ENCODE results near the gene BRPF1. TPM values are rescaled to one million over a fixed set of nuclear protein-coding genes. Genes with fewer than 3 reads are reported as not detected.

Gene BRPF1
- polyA plus RNA-seq, 1 of the 3 experiments (the other 2 are of a cell fraction): 13.0 TPM

DNA sequence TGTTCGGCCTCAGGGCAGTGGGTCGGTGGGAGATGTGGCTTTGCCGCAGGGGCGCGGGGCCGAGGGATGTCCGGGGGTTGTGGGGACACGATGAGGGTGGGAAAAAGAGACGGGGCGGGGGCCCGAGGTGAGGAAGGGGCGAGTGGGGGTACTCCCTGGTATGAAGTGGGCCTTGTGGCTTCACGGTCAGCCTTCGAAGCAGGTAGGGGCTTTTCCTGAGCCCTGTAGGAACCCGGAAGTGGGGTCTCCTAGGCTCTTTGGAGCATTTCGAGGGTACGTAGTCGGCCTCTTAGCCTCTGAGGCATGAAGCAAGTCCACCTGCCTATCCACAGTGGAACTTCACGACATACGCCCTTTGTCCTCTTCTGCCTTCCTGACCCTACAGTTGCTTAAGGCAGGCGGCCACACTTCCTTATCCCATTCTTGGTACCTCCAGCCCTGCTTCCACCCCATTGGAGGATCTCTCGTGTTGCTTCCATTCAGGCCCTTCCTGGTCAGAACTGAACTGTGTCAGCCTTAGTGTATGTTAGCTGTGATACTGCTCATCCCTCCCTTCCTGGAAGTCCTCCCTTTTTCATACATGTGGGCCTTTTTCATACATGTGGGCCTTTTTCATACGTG lies 61.7 kb downstream of the BRPF1 start:
- DNase-seq: peak; percentile 35
- CTCF ChIA-PET: interaction anchor here (0.6 to 1.6 kb wide), 3 partner anchors 15 to 536 kb away, joined by 3 to 6 read pairs (median 3); partner anchors contain the start of gene CRELD1
- TF ChIP-seq, protein P1, sequence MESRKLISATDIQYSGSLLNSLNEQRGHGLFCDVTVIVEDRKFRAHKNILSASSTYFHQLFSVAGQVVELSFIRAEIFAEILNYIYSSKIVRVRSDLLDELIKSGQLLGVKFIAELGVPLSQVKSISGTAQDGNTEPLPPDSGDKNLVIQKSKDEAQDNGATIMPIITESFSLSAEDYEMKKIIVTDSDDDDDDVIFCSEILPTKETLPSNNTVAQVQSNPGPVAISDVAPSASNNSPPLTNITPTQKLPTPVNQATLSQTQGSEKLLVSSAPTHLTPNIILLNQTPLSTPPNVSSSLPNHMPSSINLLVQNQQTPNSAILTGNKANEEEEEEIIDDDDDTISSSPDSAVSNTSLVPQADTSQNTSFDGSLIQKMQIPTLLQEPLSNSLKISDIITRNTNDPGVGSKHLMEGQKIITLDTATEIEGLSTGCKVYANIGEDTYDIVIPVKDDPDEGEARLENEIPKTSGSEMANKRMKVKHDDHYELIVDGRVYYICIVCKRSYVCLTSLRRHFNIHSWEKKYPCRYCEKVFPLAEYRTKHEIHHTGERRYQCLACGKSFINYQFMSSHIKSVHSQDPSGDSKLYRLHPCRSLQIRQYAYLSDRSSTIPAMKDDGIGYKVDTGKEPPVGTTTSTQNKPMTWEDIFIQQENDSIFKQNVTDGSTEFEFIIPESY (IDR thresholded peaks at IDR 0.05; ENCODE audit: borderline replicate concordance, low read depth): no peak
- TF ChIP-seq CHD2 (IDR thresholded peaks at IDR 0.05; ENCODE audit: low read length, partially characterized antibody): no peak
- TF ChIP-seq, protein P2, sequence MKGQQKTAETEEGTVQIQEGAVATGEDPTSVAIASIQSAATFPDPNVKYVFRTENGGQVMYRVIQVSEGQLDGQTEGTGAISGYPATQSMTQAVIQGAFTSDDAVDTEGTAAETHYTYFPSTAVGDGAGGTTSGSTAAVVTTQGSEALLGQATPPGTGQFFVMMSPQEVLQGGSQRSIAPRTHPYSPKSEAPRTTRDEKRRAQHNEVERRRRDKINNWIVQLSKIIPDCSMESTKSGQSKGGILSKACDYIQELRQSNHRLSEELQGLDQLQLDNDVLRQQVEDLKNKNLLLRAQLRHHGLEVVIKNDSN (IDR thresholded peaks at IDR 0.05; ENCODE audit: borderline replicate concordance, low read depth): no peak
- TF ChIP-seq FOSL2 (IDR thresholded peaks at IDR 0.05; ENCODE audit: borderline replicate concordance, low read depth): no peak
- no peak for TF ChIP-seq POLR2AphosphoS5 (IDR thresholded peaks at IDR 0.05; ENCODE audit: low read depth, low read length)
- TF ChIP-seq ELF1 (IDR thresholded peaks at IDR 0.05): no peak; the same call in 1 of the 2 replicates
- TF ChIP-seq TAF1 (IDR thresholded peaks at IDR 0.05; ENCODE audit: borderline replicate concordance, low read depth, low read length): no peak
- TF ChIP-seq SMC3 (IDR thresholded peaks at IDR 0.05; ENCODE audit: low read depth, low read length): no peak
- TF ChIP-seq, protein P3, sequence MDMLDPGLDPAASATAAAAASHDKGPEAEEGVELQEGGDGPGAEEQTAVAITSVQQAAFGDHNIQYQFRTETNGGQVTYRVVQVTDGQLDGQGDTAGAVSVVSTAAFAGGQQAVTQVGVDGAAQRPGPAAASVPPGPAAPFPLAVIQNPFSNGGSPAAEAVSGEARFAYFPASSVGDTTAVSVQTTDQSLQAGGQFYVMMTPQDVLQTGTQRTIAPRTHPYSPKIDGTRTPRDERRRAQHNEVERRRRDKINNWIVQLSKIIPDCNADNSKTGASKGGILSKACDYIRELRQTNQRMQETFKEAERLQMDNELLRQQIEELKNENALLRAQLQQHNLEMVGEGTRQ (IDR thresholded peaks at IDR 0.05; ENCODE audit: borderline replicate concordance, low read depth, low read length): no peak
- no peak for TF ChIP-seq RFX5 (IDR thresholded peaks at IDR 0.05; ENCODE audit: low read length)
- no peak for TF ChIP-seq EP300 (IDR thresholded peaks at IDR 0.05; ENCODE audit: borderline replicate concordance in 1 of 2, low read depth in 1 of 2, low read length in 1 of 2)
- TF ChIP-seq EZH2phosphoT487 (IDR thresholded peaks at IDR 0.05; ENCODE audit: borderline replicate concordance, low read depth): no peak
- no peak for TF ChIP-seq MXI1 (IDR thresholded peaks at IDR 0.05; ENCODE audit: low read depth, low read length)
- TF ChIP-seq RAD21 (IDR thresholded peaks at IDR 0.05; ENCODE audit: low read length): no peak
- TF ChIP-seq, protein P4, sequence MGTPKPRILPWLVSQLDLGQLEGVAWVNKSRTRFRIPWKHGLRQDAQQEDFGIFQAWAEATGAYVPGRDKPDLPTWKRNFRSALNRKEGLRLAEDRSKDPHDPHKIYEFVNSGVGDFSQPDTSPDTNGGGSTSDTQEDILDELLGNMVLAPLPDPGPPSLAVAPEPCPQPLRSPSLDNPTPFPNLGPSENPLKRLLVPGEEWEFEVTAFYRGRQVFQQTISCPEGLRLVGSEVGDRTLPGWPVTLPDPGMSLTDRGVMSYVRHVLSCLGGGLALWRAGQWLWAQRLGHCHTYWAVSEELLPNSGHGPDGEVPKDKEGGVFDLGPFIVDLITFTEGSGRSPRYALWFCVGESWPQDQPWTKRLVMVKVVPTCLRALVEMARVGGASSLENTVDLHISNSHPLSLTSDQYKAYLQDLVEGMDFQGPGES (IDR thresholded peaks at IDR 0.05; ENCODE audit: low read depth, low read length): no peak
- TF ChIP-seq TCF12 (IDR thresholded peaks at IDR 0.05): no peak
- no peak for TF ChIP-seq RXRA (IDR thresholded peaks at IDR 0.05; ENCODE audit: borderline replicate concordance, low read depth)

More for the DNA sequence above, 61.7 kb downstream of the BRPF1 start:
- H3K4me1 ChIP-seq (ENCODE audit: control insufficient read depth in 1 of 2, insufficient read depth in 2 of 2, low read depth in 1 of 2, low read length in 1 of 2): peaks cover 10 to 13% of the 10 kb centered on the region in 2 experiments; a peak in 1 of 4 replicates
- H3F3A ChIP-seq (replicated peaks; ENCODE audit: insufficient read depth): no peaks in the 10 kb centered on the region
- peak overlapping the region; percentile 83 for H3K4me2 ChIP-seq
- H3K9ac ChIP-seq: peak overlapping the region; percentile 98
- POLR2A ChIA-PET: interaction anchor here (0.6 to 1.5 kb wide), 12 partner anchors 11 to 455 kb away, joined by 3 to 9 read pairs (median 4); partner anchors contain the start of genes CAMK1, CRELD1, EMC3 and MTMR14
- no peaks in the 10 kb centered on the region for H3K9me2 ChIP-seq
- no peaks in the 10 kb centered on the region for H3K9me3 ChIP-seq
- no peaks in the 10 kb centered on the region for H3K27me3 ChIP-seq (ENCODE audit: insufficient read depth)
- peaks cover 76% of the 10 kb centered on the region for H3K79me2 ChIP-seq (ENCODE audit: insufficient read depth)
- peaks cover 17% of the 10 kb centered on the region; the same call in 1 of the 2 replicates for H4K20me1 ChIP-seq (ENCODE audit: insufficient read depth)
- H2AFZ ChIP-seq (ENCODE audit: low read depth): peak overlapping the region; percentile 3; the same call in 1 of the 2 replicates
- H3K4me3 ChIP-seq (ENCODE audit: low read depth in 2 of 2, low read length in 1 of 2): peak overlapping the region; percentile 82 to 96
- peaks cover 38 to 44% of the 10 kb centered on the region in 2 experiments for H3K36me3 ChIP-seq (replicated peaks in 1 of 2; ENCODE audit: control insufficient read depth in 1 of 2, insufficient read depth in 2 of 2, low read length in 1 of 2)
- peak overlapping the region; percentile 91 to 97 for H3K27ac ChIP-seq (ENCODE audit: low read depth in 2 of 2, low read length in 1 of 2)
- 2% methylated on average over 17 of the region's 23 CpGs for WGBS (ENCODE audit: low lambda C conversion rate)
